ENCODE data around the gene ESPN.

Gene ESPN

GRCh38 chr1:6386371-6386949, 38.1 kb upstream of the ESPN start:
- Histone ChIP-seq H3K27me3 (ENCODE audit: insufficient read depth, low read length, poor library complexity, severe bottlenecking) (no peaks in the 10 kb centered on the region), H3K4me3 (ENCODE audit: low read length, poor library complexity, severe bottlenecking) (no peak overlapping the region), H2AFZ (ENCODE audit: low read length) (no peak overlapping the region), H3K4me2 (ENCODE audit: low read depth, low read length, poor library complexity, severe bottlenecking) (peak overlapping the region; percentile 32), H3K36me3 (ENCODE audit: insufficient read depth, low read length) (no peaks in the 10 kb centered on the region), H3K4me1 (ENCODE audit: insufficient read depth, low read length, poor library complexity, severe bottlenecking) (peaks cover 14% of the 10 kb centered on the region), H3K79me2 (ENCODE audit: insufficient read depth, low read length) (peaks cover 82% of the 10 kb centered on the region), H3K9me2 (replicated peaks; ENCODE audit: low read depth, low read length) (no peaks in the 10 kb centered on the region), H4K20me1 (ENCODE audit: insufficient read depth, low read length, poor library complexity, severe bottlenecking) (peaks cover 14% of the 10 kb centered on the region), H3F3A (ENCODE audit: low read depth) (no peaks in the 10 kb centered on the region), H3K9me3 (ENCODE audit: insufficient read depth, low read depth, low read length) (no peaks in the 10 kb centered on the region), H3K9ac (ENCODE audit: low read depth, low read length, poor library complexity, severe bottlenecking) (no peak overlapping the region)
- no peak for TF ChIP-seq EZH2phosphoT487 (IDR thresholded peaks at IDR 0.05; ENCODE audit: borderline replicate concordance)
- TF ChIP-seq CTCF (conservative IDR thresholded peaks at IDR 0.05; ENCODE audit: low read length), result no peak

- peaks cover 4% of the 10 kb centered on the region; the same call in 1 of the 2 replicates for H3F3A ChIP-seq (ENCODE audit: low read depth)
- peak overlapping the region; percentile 3 for H3K4me2 ChIP-seq (ENCODE audit: low read depth, low read length, poor library complexity, severe bottlenecking)
- no peaks in the 10 kb centered on the region for H3K27me3 ChIP-seq (ENCODE audit: insufficient read depth, low read length, poor library complexity, severe bottlenecking)
- no peaks in the 10 kb centered on the region for H3K36me3 ChIP-seq (ENCODE audit: insufficient read depth, low read length)
- H2AFZ ChIP-seq (ENCODE audit: low read length), result no peak overlapping the region
- no peak overlapping the region for H3K9ac ChIP-seq (ENCODE audit: low read depth, low read length, poor library complexity, severe bottlenecking)
- peaks cover 21% of the 10 kb centered on the region for H4K20me1 ChIP-seq (ENCODE audit: insufficient read depth, low read length, poor library complexity, severe bottlenecking)
- H3K9me2 ChIP-seq (replicated peaks; ENCODE audit: low read depth, low read length), result no peaks in the 10 kb centered on the region
- H3K4me1 ChIP-seq (ENCODE audit: insufficient read depth, low read length, poor library complexity, severe bottlenecking), result peaks cover 34% of the 10 kb centered on the region
- H3K4me3 ChIP-seq (ENCODE audit: low read length, poor library complexity, severe bottlenecking), result no peak overlapping the region
- H3K79me2 ChIP-seq (ENCODE audit: insufficient read depth, low read length), result peaks cover 72% of the 10 kb centered on the region
- H3K9me3 ChIP-seq (ENCODE audit: insufficient read depth, low read depth, low read length), result no peaks in the 10 kb centered on the region
- no peak for TF ChIP-seq EZH2phosphoT487 (IDR thresholded peaks at IDR 0.05; ENCODE audit: borderline replicate concordance)
- TF ChIP-seq CTCF (conservative IDR thresholded peaks at IDR 0.05; ENCODE audit: low read length), result no peak
Measured at GRCh38 chr1:6389971-6390370, 34.6 kb upstream of the ESPN start.

GRCh38 chr1:6391951-6392808, 32.4 kb upstream of the ESPN start:
- peak overlapping the region; percentile 1; the same call in 1 of the 2 replicates for H2AFZ ChIP-seq (ENCODE audit: low read length)
- TF ChIP-seq CTCF (conservative IDR thresholded peaks at IDR 0.05; ENCODE audit: low read length) (no peak), EZH2phosphoT487 (IDR thresholded peaks at IDR 0.05; ENCODE audit: borderline replicate concordance) (no peak)
- peak overlapping the region; percentile 74 for H3K9ac ChIP-seq (ENCODE audit: low read depth, low read length, poor library complexity, severe bottlenecking)
- H3K9me2 ChIP-seq (replicated peaks; ENCODE audit: low read depth, low read length), result no peaks in the 10 kb centered on the region
- H3F3A ChIP-seq (ENCODE audit: low read depth), result peaks cover 4% of the 10 kb centered on the region; the same call in 1 of the 2 replicates
- peak overlapping the region; percentile 87 for H3K4me3 ChIP-seq (ENCODE audit: low read length, poor library complexity, severe bottlenecking)
- peaks cover 37% of the 10 kb centered on the region for H3K4me1 ChIP-seq (ENCODE audit: insufficient read depth, low read length, poor library complexity, severe bottlenecking)
- no peaks in the 10 kb centered on the region for H3K9me3 ChIP-seq (ENCODE audit: insufficient read depth, low read depth, low read length)
- peaks cover 50% of the 10 kb centered on the region for H3K79me2 ChIP-seq (ENCODE audit: insufficient read depth, low read length)
- H3K4me2 ChIP-seq (ENCODE audit: low read depth, low read length, poor library complexity, severe bottlenecking), result peak overlapping the region; percentile 100
- no peaks in the 10 kb centered on the region for H3K27me3 ChIP-seq (ENCODE audit: insufficient read depth, low read length, poor library complexity, severe bottlenecking)
- no peaks in the 10 kb centered on the region for H3K36me3 ChIP-seq (ENCODE audit: insufficient read depth, low read length)
- H4K20me1 ChIP-seq (ENCODE audit: insufficient read depth, low read length, poor library complexity, severe bottlenecking), result peaks cover 13% of the 10 kb centered on the region

All from Loucy (cell line).